Measurements from ENCODE around the gene ZNF74.
A peak's percentile ranks its signal among the peaks of the same experiment; 100 is the strongest.

Gene ZNF74

GRCh38 chr22:20419664-20419951 lies 25.7 kb downstream of the ZNF74 start:
- Histone ChIP-seq H3K9ac (ENCODE audit: low read length) (no peak overlapping the region), H3K27me3 (ENCODE audit: control insufficient read depth, insufficient read depth, low read length) (no peaks in the 10 kb centered on the region), H3K36me3 (ENCODE audit: control insufficient read depth, insufficient read depth, low read length) (no peaks in the 10 kb centered on the region), H3K4me3 (ENCODE audit: low read length) (no peak overlapping the region), H3K4me1 (ENCODE audit: control insufficient read depth, insufficient read depth, low read length) (peaks cover 8% of the 10 kb centered on the region), H3K27ac (ENCODE audit: low read depth, low read length) (no peak overlapping the region)

- no peak overlapping the region for H3K27ac ChIP-seq (ENCODE audit: low read depth, low read length)
- H3K4me3 ChIP-seq (ENCODE audit: low read length) = no peak overlapping the region
- no peaks in the 10 kb centered on the region for H3K36me3 ChIP-seq (ENCODE audit: control insufficient read depth, insufficient read depth, low read length)
- H3K27me3 ChIP-seq (ENCODE audit: control insufficient read depth, insufficient read depth, low read length) = peaks cover 3% of the 10 kb centered on the region
- no peak overlapping the region for H3K9ac ChIP-seq (ENCODE audit: low read length)
- H3K4me1 ChIP-seq (ENCODE audit: control insufficient read depth, insufficient read depth, low read length) = peaks cover 10% of the 10 kb centered on the region
Observed at GRCh38 chr22:20420157-20420842, 26.3 kb downstream of the ZNF74 start.

- H3K4me3 ChIP-seq (ENCODE audit: low read length) = no peak overlapping the region
- H3K36me3 ChIP-seq (ENCODE audit: control insufficient read depth, insufficient read depth, low read length) = no peaks in the 10 kb centered on the region
- peaks cover 5% of the 10 kb centered on the region for H3K27me3 ChIP-seq (ENCODE audit: control insufficient read depth, insufficient read depth, low read length)
- H3K4me1 ChIP-seq (ENCODE audit: control insufficient read depth, insufficient read depth, low read length) = peaks cover 10% of the 10 kb centered on the region
- no peak overlapping the region for H3K27ac ChIP-seq (ENCODE audit: low read depth, low read length)
- no peak overlapping the region for H3K9ac ChIP-seq (ENCODE audit: low read length)
Observed at GRCh38 chr22:20421507-20421874, 27.5 kb downstream of the ZNF74 start.

- Histone ChIP-seq H3K9ac (ENCODE audit: low read length) (no peak overlapping the region), H3K4me3 (ENCODE audit: low read length) (no peak overlapping the region), H3K4me1 (ENCODE audit: control insufficient read depth, insufficient read depth, low read length) (peaks cover 10% of the 10 kb centered on the region), H3K27me3 (ENCODE audit: control insufficient read depth, insufficient read depth, low read length) (peaks cover 9% of the 10 kb centered on the region), H3K36me3 (ENCODE audit: control insufficient read depth, insufficient read depth, low read length) (peaks cover 2% of the 10 kb centered on the region), H3K27ac (ENCODE audit: low read depth, low read length) (peak overlapping the region; percentile 49)
Observed at GRCh38 chr22:20422271-20423007, 28.5 kb downstream of the ZNF74 start.

- H3K36me3 ChIP-seq (ENCODE audit: control insufficient read depth, insufficient read depth, low read length) = peaks cover 2% of the 10 kb centered on the region
- no peak overlapping the region for H3K4me3 ChIP-seq (ENCODE audit: low read length)
- H3K27ac ChIP-seq (ENCODE audit: low read depth, low read length) = peak overlapping the region; percentile 49
- peaks cover 9% of the 10 kb centered on the region for H3K27me3 ChIP-seq (ENCODE audit: control insufficient read depth, insufficient read depth, low read length)
- peaks cover 10% of the 10 kb centered on the region for H3K4me1 ChIP-seq (ENCODE audit: control insufficient read depth, insufficient read depth, low read length)
- no peak overlapping the region for H3K9ac ChIP-seq (ENCODE audit: low read length)
Observed at GRCh38 chr22:20423008-20423905, 29.3 kb downstream of the ZNF74 start.

- peaks cover 10% of the 10 kb centered on the region for H3K4me1 ChIP-seq (ENCODE audit: control insufficient read depth, insufficient read depth, low read length)
- H3K9ac ChIP-seq (ENCODE audit: low read length) = no peak overlapping the region
- H3K27ac ChIP-seq (ENCODE audit: low read depth, low read length) = peak overlapping the region; percentile 49
Observed at GRCh38 chr22:20423906-20424551, 30.1 kb downstream of the ZNF74 start.

GRCh38 chr22:20424568-20424931 lies 30.6 kb downstream of the ZNF74 start:
- peaks cover 10% of the 10 kb centered on the region for H3K4me1 ChIP-seq (ENCODE audit: control insufficient read depth, insufficient read depth, low read length)
- H3K9ac ChIP-seq (ENCODE audit: low read length) = no peak overlapping the region
- no peak overlapping the region for H3K27ac ChIP-seq (ENCODE audit: low read depth, low read length)
- H3K4me3 ChIP-seq (ENCODE audit: low read length) = no peak overlapping the region
- H3K27me3 ChIP-seq (ENCODE audit: control insufficient read depth, insufficient read depth, low read length) = peaks cover 9% of the 10 kb centered on the region
- H3K36me3 ChIP-seq (ENCODE audit: control insufficient read depth, insufficient read depth, low read length) = peaks cover 2% of the 10 kb centered on the region

More at GRCh38 chr22:20423906-20424551, 30.1 kb downstream of the ZNF74 start:
- H3K4me3 ChIP-seq (ENCODE audit: low read length) = no peak overlapping the region
- H3K27me3 ChIP-seq (ENCODE audit: control insufficient read depth, insufficient read depth, low read length) = peaks cover 9% of the 10 kb centered on the region
- H3K36me3 ChIP-seq (ENCODE audit: control insufficient read depth, insufficient read depth, low read length) = peaks cover 2% of the 10 kb centered on the region

- H3K27ac ChIP-seq (ENCODE audit: low read depth, low read length) = no peak overlapping the region
- H3K36me3 ChIP-seq (ENCODE audit: control insufficient read depth, insufficient read depth, low read length) = peaks cover 2% of the 10 kb centered on the region
- H3K4me3 ChIP-seq (ENCODE audit: low read length) = no peak overlapping the region
- H3K27me3 ChIP-seq (ENCODE audit: control insufficient read depth, insufficient read depth, low read length) = peaks cover 9% of the 10 kb centered on the region
- no peak overlapping the region for H3K9ac ChIP-seq (ENCODE audit: low read length)
- H3K4me1 ChIP-seq (ENCODE audit: control insufficient read depth, insufficient read depth, low read length) = peaks cover 10% of the 10 kb centered on the region
Observed at GRCh38 chr22:20424932-20425565, 31.1 kb downstream of the ZNF74 start.

- Histone ChIP-seq H3K27ac (ENCODE audit: low read depth, low read length) (no peak overlapping the region), H3K27me3 (ENCODE audit: control insufficient read depth, insufficient read depth, low read length) (peaks cover 9% of the 10 kb centered on the region), H3K4me1 (ENCODE audit: control insufficient read depth, insufficient read depth, low read length) (peaks cover 10% of the 10 kb centered on the region), H3K4me3 (ENCODE audit: low read length) (no peak overlapping the region), H3K36me3 (ENCODE audit: control insufficient read depth, insufficient read depth, low read length) (peaks cover 2% of the 10 kb centered on the region), H3K9ac (ENCODE audit: low read length) (no peak overlapping the region)
Observed at GRCh38 chr22:20425566-20426258, 31.8 kb downstream of the ZNF74 start.

GRCh38 chr22:20426259-20426615 lies 32.3 kb downstream of the ZNF74 start:
- H3K4me1 ChIP-seq (ENCODE audit: control insufficient read depth, insufficient read depth, low read length) = peaks cover 11% of the 10 kb centered on the region
- H3K27ac ChIP-seq (ENCODE audit: low read depth, low read length) = no peak overlapping the region
- H3K27me3 ChIP-seq (ENCODE audit: control insufficient read depth, insufficient read depth, low read length) = peaks cover 10% of the 10 kb centered on the region
- H3K9ac ChIP-seq (ENCODE audit: low read length) = no peak overlapping the region
- H3K4me3 ChIP-seq (ENCODE audit: low read length) = no peak overlapping the region
- peaks cover 2% of the 10 kb centered on the region for H3K36me3 ChIP-seq (ENCODE audit: control insufficient read depth, insufficient read depth, low read length)

- Histone ChIP-seq H3K36me3 (ENCODE audit: control insufficient read depth, insufficient read depth, low read length) (peaks cover 2% of the 10 kb centered on the region), H3K27me3 (ENCODE audit: control insufficient read depth, insufficient read depth, low read length) (peaks cover 16% of the 10 kb centered on the region), H3K9ac (ENCODE audit: low read length) (no peak overlapping the region), H3K4me3 (ENCODE audit: low read length) (no peak overlapping the region), H3K27ac (ENCODE audit: low read depth, low read length) (no peak overlapping the region), H3K4me1 (ENCODE audit: control insufficient read depth, insufficient read depth, low read length) (peaks cover 12% of the 10 kb centered on the region)
Observed at GRCh38 chr22:20427104-20427944, 33.4 kb downstream of the ZNF74 start.
